Neural progenitor cell (in vitro differentiated cells): ENCODE results near the gene SMARCA4.

ENCODE experiments used
- EZH2 ChIP-seq: fragments of 200-600 bp; sonication (generic); IDR thresholded peaks from 2 replicates; pipeline ENCODE4 v1.6.1; 2017; ENCODE audit warnings: antibody characterized with exemption, mild to moderate bottlenecking, moderate library complexity
- TF ChIP-seq, protein P1 (sequence below): fragments of 200-600 bp; sonication (generic); IDR thresholded peaks from 2 replicates; pipeline ENCODE4 v1.5.1; 2017; ENCODE audit warnings: antibody characterized with exemption, mild to moderate bottlenecking

DNA sequence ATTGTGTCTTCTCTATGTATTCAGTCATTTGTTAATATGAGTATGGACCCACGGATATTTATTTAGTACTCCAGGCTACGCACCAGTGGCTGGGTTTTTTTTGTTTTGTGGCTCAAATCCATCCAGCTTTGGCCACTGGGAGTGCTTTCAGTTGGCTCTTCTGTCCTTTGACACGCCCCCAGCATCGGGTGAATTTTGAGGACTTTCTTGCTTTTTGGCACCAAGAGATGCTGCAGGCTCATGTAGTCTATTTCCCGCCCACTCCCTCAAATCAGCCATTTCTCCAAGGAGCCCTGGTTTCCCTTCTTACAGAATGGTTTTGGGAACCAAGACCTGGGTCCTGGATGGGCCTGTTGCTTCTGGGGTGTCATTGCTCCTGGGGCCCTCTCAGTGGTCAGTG, 55.8 kb downstream of the SMARCA4 start:
- TF ChIP-seq, protein P1, sequence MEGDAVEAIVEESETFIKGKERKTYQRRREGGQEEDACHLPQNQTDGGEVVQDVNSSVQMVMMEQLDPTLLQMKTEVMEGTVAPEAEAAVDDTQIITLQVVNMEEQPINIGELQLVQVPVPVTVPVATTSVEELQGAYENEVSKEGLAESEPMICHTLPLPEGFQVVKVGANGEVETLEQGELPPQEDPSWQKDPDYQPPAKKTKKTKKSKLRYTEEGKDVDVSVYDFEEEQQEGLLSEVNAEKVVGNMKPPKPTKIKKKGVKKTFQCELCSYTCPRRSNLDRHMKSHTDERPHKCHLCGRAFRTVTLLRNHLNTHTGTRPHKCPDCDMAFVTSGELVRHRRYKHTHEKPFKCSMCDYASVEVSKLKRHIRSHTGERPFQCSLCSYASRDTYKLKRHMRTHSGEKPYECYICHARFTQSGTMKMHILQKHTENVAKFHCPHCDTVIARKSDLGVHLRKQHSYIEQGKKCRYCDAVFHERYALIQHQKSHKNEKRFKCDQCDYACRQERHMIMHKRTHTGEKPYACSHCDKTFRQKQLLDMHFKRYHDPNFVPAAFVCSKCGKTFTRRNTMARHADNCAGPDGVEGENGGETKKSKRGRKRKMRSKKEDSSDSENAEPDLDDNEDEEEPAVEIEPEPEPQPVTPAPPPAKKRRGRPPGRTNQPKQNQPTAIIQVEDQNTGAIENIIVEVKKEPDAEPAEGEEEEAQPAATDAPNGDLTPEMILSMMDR = no peak
- TF ChIP-seq EZH2 = no peak
